NCI-H2196 treated with DMSO at 0.1 percent for 48 hours (cell line): Measurements from ENCODE around the gene NAA30.

Source experiments
- DNase-seq: peaks from one replicate; lab custom pipeline; 2025; ENCODE audit not compliant: unreplicated experiment; lab: John Stamatoyannopoulos, UW

Gene NAA30

DNA sequence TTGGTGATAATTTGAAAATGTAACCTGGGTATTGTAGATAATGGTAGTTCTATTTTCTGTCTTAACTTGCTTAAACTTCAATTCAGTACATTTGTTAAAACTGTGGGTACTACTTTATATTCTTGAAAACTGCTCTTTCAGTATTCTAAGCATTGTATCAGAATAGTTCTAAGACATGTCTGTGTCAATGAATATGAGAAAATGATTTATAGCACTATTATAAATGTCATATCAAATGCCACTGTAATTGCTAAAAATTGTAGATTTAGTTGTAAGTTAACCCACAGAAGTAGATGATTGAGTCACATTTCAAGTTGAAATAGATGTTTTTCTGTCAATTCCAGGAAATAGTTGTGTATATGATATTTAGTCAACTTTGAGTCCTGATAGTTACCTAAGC lies 2.4 kb downstream of the NAA30 start:
- DNase-seq, result no peak

DNA sequence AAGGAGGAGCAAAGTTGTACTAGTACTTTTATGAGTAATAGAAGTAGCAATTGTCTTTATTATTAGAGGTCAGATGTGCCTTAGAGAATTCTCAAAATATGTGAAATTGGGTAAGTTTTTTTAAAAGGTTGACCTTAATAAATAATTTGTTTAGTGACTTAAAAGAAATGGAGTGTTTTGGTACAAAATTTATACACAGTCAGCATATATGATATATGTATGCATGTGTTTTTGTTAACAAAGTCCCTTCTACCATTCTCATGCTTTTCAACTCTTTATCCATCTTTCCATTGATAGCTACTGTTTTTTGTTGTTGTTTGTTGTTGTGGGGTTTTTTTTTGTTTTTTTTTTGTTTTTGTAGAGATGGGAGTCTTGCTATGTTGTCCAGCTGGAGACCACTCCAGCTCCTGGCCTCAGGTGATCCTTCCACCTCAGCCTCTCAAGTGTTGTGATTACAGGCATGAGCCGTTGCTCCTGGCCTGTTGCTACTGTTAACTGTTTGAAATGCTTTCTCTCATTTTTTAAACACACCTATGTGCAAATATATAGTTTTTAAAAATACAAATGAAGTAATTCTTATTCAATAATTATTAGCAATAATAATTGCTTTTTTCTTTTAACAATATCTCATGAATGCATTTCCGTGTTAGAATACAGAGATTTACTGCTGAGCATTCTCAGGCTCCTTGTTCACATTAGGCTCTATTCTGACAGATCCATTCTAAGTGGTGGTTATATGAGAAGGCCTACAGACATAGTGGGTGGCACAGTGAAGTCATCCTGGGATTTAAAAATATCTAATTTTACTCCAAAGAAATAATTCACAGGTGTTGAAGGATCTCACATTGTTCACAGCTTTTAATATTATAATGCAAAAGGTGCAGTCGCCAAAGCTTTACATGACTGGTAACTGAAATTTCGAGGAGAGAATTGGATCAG lies 10.4 kb downstream of the NAA30 start:
- DNase-seq, result no peak

DNA sequence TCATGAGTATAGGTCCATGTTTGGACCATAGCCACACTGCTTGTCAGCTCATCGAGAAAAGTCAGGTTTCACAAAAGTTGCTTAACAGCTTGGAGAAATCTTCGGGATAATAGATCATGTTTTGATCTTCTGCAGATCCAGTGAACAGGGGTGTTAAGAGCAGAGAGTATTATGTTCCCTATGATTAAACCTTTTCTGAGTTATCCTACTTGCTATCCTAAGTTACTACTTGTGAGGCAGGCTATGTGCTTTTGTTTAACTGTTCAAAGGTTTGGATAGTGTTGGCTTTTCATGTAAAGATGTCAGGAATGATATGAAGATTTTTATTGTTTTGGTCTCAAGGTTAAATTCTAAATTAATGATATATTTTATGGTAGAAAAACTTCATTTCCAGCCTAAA lies 11.1 kb downstream of the NAA30 start:
- no peak for DNase-seq

DNA sequence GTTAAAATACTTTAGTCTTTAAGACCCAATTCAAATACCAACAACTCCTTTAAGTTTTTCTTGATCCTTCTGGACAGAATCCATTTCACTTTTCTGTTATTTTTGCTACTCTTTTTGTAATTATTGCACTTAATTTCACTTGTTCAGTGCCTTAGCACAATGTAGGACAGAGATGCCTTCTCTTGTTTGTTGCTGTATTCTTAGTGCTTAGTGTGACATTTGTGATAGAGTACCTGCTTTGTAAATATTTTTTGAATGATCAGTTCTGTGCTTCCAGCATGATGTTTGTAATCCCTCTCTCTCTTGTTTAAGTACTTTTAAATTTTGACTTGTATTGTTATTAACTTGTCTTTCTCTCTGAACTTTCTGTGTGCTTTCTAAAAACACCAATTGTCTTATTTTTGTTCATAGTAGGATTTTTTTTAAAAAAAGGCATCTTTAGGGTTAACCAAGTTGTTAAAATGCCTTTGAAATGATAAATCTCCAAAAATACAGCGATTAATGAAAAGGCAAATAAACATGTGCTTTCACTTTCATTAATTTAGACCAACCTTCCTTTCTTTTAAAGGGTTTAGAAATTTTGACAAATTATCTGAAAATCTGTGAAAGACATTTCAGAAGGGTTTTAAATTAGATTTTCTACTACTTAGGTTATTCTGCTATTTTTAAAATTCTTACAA lies 11.9 kb downstream of the NAA30 start:
- DNase-seq, result no peak

DNA sequence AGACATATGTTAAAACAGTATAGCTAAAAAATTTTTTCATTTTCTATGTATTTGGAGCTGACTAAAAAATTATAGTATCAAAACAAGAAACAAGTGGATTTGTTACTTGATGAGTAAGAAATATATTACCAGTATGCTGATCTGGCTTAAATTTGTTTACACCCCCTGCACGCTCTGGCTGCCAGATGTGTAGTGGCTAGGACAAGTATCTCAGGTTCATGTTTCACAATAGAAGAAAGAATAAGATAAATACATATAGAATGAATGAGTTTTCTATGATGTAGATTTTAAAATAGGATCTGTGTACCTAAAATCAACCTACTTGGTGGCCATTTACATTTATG lies 13.1 kb downstream of the NAA30 start:
- no peak for DNase-seq

DNA sequence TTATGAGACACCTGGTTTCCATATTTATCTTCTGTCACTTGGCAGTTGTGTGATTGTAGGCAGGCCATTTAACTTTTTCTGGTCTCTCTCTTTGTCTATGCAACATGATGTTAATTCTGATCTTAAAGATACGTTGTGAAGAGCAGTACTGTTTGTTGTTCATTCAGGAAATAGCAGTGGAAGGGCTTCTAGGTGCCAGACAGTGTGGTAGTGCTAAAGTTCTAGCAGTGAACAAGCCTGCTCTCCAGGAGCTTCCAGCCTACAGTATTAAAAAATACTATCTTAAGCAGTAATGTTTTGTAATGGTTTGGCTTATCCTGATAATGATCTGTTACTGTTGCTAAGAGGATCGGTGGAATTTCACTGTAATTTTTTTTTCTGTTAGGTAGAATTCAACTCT lies 15.2 kb downstream of the NAA30 start:
- no peak for DNase-seq

DNA sequence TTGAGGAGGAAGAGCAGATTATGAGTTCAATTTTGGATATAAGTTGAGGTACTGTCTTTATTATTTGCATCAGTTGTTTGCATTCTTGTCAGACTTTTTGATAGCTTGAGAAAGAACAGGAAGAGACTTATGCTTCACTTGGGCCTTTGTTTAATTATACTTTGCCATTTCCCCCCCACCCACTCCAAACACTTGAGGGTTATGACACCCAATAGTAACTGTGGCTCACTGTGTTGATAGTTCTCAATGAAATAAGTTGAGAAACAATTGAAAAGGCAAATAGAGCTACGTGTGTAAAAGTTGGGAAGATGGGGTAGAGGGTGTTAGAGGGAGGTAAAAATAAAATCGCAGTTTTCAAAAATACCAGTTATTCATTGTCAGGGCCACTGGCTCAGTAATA lies 17.7 kb downstream of the NAA30 start:
- no peak for DNase-seq

DNA sequence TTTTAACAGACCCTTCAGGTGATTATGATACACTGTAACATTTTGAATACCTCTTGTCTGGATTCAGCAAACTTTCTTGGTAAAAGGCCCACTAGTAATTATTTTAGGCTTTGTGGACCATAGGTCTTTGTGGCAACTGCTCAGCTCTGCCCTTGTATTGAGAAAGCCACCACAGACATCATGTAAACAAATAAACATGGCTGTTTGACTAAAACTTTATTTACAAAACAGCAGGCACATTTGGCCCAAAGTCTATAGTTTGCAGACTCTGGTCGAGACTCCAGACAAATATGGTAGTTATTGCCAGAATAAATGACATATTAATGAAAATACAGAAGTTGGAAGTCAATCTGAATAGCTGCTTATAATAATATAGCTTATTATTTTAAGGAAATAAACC lies 18.2 kb downstream of the NAA30 start:
- DNase-seq, result no peak

DNA sequence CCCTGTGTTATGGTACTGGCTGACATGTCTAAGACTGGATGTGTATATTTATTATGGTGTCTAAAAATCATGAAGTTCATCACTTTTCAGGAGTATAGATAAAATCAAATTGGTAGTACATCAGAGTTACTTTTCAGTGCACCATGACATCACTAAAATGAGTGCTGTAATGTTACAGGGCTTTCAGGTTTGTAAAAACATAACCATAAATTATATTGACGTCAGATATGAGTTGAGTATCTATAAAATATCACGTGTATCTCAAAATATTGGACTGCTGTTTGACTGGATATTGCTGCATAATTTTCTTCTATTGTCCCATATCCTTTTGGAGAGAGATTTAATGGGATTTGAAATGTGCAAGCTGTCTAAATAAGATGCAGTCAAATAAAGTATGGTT lies 22.0 kb downstream of the NAA30 start:
- DNase-seq, result no peak

DNA sequence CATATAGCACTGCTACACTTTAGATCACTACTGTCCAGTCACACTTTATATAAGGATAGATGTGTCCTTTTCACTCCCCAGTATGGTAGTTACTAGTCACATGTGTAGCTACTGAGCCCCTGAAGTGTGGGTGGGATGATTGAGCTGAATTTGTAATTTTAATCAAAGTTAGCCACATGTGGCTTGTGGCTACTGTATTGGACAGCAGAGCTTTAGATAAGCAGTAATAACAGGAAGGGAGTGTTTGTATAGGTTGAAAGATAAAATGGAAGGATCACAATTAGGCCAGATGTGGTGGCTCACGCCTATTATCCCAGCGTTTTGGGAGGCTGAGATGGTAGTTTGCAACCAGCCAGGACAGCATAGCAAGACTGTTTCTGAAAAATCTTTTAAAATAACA lies 23.5 kb downstream of the NAA30 start:
- DNase-seq, result no peak

DNA sequence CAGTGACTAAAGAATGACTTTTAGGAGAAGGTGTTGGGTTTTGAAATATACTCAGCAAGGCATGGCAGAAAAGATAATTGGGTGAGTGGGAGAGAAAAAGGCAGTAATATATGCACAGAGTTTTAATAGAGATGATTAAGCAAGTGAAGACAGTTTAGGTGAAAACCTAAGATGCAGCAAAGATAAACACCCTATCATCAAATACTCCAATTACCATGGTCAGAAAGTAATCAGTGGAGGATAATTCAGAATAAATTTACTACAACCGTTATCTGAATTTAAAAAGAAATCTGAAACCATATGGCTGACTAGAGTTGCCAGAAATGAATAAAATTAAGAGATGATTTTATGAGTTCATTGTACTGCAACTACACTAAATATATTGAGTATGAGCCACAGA lies 26.8 kb downstream of the NAA30 start:
- no peak for DNase-seq

DNA sequence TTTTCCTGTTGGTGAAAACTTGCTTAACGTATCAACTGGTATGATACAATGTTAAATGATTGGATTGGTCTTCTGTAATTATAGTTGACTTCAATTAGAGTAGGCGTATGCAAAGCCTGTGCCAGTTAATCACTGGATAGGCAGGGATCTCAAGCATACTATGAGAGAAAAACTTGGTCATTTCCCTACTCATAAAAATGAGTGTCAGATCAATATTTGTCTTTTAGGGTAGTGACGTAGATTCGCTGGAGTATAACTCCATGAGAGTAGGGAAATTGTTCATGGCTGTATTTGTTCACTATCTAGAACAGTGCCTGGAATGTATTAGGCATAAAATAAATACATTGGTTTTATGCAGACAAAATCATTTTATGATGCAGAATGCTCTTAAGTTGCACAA lies 28.6 kb downstream of the NAA30 start:
- no peak for DNase-seq

DNA sequence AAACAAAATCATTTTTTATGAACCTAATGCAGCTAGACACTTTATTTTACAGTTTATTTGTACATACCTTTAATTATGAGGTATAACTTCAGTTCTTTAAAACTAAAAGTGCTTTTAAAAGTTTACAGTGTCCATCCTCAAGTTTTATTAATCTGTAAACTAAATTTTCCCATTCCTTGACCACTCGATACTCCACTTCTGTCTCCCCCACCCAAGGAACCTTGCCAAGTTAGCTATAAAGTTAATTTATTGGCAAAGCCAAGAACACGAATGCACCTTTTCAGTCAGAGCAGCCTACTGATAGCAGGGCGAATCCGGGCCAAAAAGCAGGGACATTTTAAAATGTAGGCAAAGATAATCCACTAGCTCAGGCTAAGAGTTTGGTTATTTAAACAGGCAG lies 29.6 kb downstream of the NAA30 start:
- DNase-seq, result no peak

DNA sequence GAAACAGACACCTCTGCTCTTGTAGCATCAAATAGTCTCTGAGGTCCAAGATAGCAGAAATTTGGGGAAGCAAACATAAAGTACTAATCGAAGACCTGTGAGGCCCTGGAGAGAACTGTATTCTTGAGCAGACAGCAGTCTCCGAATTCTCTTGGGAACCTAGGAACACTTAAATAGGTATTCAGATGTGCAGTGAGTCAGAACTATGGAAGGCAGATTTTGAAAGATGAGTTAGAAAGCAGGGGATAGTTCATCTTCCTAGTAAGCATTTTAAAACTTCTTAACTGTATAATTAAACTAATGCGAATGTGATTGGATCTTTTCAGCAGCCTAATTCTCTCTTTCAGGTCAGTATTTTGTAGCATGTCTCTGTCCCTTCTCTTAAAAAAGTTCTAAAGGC lies 30.6 kb downstream of the NAA30 start:
- no peak for DNase-seq

DNA sequence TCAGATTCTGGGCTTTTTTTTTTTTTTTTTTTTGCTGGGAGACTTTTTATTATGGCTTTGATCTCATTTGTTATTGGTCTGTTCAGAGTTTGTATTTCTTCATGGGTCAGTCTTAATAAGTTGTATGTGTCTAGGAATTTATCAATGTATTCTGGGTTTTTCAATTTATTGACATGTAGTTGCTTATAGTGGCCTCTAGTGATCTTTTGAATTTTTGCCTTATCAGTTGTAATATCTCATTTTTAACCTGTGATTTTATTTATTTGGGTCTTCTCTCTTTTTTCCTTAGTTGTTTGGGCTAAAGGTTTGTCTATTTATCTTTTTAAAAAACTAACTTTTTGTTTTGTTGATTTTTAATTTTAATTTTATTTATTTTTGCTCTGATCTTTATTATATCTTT lies 45.5 kb downstream of the NAA30 start:
- DNase-seq, result no peak

DNA sequence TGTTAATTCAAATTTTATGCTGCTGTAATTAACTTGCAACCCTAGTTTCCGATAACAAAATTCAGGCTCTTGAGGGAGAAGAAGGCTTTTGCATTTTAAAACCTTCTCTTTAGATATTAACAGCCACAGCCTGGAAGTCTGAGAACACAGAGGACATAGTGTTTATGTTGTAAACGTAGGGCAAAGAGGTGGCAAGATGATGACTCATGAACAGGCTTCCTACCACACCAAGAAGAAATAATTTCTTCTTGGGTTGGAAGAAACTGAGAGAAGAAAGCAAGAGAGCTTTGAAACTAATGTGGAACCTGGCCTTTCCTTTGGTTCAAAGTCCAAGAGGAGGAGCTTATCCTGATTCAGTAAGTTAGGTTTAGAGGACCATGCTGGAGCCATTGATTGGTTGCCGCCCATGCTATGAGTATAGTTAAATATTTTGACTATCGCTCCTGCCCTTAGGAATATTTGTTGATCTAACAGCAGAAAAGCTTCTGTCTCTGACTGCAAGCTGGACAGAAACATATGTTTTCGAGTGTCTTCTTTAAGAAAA lies 71.5 kb downstream of the NAA30 start:
- DNase-seq, result no peak

DNA sequence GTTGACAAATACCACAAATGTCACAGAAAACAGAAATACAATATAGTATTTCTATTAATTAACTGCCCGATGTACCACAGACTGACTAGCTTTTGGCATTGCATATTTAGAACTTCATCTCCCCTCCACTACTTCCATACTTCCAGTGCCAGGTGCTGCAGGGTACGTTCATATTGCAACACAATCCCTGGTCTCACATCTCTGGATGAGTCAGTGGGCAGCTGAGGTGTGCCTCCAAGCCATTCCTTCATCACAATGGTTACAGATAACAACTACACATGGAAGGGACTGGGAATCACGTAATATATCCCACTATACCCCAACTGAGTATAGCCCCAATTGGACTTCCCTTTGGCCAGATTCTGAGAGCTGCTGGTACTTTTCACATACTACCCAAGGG lies 72.2 kb downstream of the NAA30 start:
- no peak for DNase-seq

DNA sequence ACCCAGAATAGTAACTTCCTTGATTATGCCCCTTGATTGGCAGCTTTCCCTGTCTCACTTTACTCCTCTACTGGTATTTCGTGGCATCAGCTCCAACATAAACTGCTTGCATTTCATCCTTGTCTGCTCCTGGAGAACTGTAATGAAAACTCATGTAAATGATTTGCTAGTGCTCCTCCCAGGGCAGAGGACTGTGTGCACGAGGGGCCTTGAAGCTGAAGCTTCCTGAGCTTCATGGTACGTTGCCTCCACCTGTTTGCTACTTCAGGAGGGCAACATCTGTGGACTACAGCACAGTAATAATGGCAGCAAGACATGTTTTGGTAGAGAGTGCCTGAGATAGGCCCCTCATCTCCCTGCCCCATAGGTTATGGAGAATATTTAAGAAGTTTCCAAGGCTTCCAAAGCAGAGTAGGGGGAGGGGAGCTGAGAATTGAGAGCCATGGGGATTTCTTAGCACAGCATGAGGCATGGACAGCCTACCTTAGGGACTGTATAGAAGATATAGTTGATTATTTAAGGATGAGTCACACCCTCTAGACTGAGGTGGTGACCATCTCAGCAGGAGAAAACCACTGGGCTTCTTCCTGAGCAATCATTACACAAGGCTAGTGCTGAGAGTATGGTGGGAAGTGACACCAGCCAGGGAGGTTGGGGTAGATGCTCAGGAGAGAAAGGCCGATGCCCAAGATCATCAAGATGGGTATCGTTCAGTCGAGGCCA lies 73.8 kb downstream of the NAA30 start:
- DNase-seq, result no peak
